Testis (tissue), 2 donors: ENCODE data around the gene NHERF1.

Experiments
- POLR2A ChIP-seq: fragments of 450-650 bp; IDR thresholded peaks from one replicate; pipeline ENCODE4 v1.6.1; 2017; ENCODE audit warnings: antibody characterized with exemption, mild to moderate bottlenecking, moderate library complexity
- TF ChIP-seq, protein P1 (sequence below), 3 experiments: fragments of 450-650 bp in 2 of 3; fragments of 200-600 bp in 1 of 3; sonication (generic) in 1 of 3; IDR thresholded peaks; one replicate each; pipeline ENCODE4 v1.5.1; 2016 to 2019; ENCODE audit warnings: antibody characterized with exemption in 3 of 3, mild to moderate bottlenecking in 2 of 3, moderate library complexity in 1 of 3

DNA sequence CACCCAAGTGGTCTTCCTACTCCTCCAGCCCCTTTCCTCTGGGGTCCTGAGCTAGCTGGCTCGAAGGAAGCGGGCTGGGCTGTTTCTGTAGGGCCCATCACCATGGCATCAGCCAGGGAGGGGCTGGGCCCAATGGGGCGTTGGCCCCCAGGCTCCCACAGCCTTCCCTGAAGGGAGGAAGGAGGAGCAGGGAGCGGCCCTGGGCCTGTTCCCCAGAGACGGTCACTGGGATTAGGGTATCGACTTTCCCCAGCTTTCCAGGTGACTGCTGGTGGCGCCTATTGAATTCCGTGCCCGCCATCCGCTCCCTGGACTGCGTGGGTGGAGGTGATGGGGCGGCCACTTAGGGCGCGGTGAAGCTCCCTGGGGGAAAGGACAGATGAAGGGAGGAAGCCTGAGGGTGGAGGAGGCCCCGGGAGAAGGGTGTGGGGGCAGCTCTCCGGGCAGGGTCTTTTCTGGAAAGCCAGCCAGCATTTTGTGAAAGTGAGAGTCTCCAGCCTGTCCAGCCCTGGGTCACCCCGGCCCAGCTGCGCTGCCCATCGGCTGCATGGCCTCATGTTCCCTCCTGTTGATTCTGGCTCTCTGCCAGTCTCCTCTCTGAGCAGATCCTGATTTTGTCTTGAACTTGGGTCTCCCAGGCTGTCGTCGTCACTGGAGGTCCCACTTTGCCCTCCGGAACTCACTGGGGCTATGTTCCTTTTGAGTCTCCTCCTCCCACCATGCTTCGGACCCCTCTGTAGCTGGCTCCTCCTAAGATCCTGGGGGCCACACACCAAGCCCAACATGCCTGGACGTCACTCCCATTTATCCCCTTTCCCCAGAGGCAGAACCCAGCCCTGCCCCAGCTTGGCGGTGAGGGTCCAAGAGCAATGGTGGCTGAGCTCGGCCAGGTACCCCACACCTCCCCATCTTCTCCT lies 9.8 kb downstream of the NHERF1 start:
- TF ChIP-seq, protein P1, sequence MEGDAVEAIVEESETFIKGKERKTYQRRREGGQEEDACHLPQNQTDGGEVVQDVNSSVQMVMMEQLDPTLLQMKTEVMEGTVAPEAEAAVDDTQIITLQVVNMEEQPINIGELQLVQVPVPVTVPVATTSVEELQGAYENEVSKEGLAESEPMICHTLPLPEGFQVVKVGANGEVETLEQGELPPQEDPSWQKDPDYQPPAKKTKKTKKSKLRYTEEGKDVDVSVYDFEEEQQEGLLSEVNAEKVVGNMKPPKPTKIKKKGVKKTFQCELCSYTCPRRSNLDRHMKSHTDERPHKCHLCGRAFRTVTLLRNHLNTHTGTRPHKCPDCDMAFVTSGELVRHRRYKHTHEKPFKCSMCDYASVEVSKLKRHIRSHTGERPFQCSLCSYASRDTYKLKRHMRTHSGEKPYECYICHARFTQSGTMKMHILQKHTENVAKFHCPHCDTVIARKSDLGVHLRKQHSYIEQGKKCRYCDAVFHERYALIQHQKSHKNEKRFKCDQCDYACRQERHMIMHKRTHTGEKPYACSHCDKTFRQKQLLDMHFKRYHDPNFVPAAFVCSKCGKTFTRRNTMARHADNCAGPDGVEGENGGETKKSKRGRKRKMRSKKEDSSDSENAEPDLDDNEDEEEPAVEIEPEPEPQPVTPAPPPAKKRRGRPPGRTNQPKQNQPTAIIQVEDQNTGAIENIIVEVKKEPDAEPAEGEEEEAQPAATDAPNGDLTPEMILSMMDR (IDR thresholded peaks at IDR 0.05) = no peak
- TF ChIP-seq POLR2A = no peak
